ENCODE data around the gene HECTD4.

DNA sequence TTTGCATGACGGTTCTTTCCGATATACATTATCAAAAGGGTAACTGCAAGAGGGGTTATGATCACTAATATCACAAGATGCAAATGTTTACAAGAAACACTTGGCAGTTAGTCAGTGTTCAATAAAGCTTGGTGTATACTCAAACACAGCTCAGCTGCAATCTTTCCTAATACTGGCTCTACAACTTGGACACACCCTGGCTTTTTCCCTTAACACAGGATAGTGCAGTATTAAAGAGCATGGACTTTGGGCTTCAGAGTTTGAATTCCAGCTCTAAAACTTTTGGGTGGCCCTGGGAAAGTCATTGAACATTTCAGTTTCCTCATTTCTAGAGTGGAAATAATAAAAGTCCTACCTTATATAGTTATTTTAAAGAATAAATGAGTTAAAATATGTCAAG is 107.0 kb downstream of the HECTD4 start:
- TF ChIP-seq, protein P1, sequence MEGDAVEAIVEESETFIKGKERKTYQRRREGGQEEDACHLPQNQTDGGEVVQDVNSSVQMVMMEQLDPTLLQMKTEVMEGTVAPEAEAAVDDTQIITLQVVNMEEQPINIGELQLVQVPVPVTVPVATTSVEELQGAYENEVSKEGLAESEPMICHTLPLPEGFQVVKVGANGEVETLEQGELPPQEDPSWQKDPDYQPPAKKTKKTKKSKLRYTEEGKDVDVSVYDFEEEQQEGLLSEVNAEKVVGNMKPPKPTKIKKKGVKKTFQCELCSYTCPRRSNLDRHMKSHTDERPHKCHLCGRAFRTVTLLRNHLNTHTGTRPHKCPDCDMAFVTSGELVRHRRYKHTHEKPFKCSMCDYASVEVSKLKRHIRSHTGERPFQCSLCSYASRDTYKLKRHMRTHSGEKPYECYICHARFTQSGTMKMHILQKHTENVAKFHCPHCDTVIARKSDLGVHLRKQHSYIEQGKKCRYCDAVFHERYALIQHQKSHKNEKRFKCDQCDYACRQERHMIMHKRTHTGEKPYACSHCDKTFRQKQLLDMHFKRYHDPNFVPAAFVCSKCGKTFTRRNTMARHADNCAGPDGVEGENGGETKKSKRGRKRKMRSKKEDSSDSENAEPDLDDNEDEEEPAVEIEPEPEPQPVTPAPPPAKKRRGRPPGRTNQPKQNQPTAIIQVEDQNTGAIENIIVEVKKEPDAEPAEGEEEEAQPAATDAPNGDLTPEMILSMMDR (IDR thresholded peaks at IDR 0.05; ENCODE audit: low read depth, low read length, poor library complexity, severe bottlenecking): no peak
- TF ChIP-seq EZH2phosphoT487 (IDR thresholded peaks at IDR 0.05; ENCODE audit: borderline replicate concordance, low read length): no peak
